GM12878 (cell line): ENCODE data around the gene DENND1B.

Experiments
- NFIC ChIP-seq: IDR thresholded peaks from 2 replicates; pipeline ENCODE4 v1.6.1; 2012; ENCODE audit warnings: low read depth, mild to moderate bottlenecking, inconsistent platforms, low read length, moderate library complexity
- TF ChIP-seq, protein P1 (sequence below), 3 experiments: IDR thresholded peaks in 2 of 3; conservative IDR thresholded peaks in 1 of 3; 2 replicates each; pipeline ENCODE4 v1.5.1; 2011; ENCODE audit warnings: low read depth in 3 of 3, low read length in 3 of 3, mild to moderate bottlenecking in 3 of 3, control low read depth in 2 of 3, moderate library complexity in 2 of 3, inconsistent platforms in 1 of 3, mixed read lengths in 1 of 3; ENCODE audit not compliant: control insufficient read depth in 2 of 3, insufficient read depth in 1 of 3; ENCODE audit errors: extremely low read depth in 1 of 3

DNA sequence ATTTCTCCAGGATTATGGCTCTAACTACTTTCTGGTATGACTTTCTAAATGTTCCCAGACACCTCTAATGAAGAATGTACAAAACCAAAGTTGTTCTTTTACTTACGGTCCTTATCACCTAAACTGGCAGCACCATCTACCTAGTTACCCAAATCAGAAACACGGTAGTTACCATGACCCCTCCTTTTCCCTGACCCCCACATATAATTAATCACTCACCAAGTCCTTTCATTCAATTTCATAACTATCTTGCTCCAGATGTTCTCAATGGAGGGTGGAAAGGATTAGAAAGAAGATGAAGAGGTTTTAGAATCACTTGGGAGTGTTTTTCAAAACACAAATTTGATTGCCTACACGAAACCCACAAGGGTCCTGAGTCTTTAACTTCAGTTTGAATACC, 98.0 kb downstream of the DENND1B start:
- no peak for TF ChIP-seq NFIC
- TF ChIP-seq, protein P1, sequence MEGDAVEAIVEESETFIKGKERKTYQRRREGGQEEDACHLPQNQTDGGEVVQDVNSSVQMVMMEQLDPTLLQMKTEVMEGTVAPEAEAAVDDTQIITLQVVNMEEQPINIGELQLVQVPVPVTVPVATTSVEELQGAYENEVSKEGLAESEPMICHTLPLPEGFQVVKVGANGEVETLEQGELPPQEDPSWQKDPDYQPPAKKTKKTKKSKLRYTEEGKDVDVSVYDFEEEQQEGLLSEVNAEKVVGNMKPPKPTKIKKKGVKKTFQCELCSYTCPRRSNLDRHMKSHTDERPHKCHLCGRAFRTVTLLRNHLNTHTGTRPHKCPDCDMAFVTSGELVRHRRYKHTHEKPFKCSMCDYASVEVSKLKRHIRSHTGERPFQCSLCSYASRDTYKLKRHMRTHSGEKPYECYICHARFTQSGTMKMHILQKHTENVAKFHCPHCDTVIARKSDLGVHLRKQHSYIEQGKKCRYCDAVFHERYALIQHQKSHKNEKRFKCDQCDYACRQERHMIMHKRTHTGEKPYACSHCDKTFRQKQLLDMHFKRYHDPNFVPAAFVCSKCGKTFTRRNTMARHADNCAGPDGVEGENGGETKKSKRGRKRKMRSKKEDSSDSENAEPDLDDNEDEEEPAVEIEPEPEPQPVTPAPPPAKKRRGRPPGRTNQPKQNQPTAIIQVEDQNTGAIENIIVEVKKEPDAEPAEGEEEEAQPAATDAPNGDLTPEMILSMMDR (IDR thresholded peaks at IDR 0.05 in 2 of 3, conservative IDR thresholded peaks at IDR 0.05 in 1 of 3; ENCODE audit: control insufficient read depth in 2 of 3, extremely low read depth in 1 of 3, insufficient read depth in 1 of 3, low read depth in 3 of 3, low read length in 3 of 3) = no peak
